ENCODE data around the gene GLP1R.

GLP1R gene

GRCh38 chr6:39068391-39068790 lies 19.8 kb downstream of the GLP1R start:
- TF ChIP-seq, protein P1, sequence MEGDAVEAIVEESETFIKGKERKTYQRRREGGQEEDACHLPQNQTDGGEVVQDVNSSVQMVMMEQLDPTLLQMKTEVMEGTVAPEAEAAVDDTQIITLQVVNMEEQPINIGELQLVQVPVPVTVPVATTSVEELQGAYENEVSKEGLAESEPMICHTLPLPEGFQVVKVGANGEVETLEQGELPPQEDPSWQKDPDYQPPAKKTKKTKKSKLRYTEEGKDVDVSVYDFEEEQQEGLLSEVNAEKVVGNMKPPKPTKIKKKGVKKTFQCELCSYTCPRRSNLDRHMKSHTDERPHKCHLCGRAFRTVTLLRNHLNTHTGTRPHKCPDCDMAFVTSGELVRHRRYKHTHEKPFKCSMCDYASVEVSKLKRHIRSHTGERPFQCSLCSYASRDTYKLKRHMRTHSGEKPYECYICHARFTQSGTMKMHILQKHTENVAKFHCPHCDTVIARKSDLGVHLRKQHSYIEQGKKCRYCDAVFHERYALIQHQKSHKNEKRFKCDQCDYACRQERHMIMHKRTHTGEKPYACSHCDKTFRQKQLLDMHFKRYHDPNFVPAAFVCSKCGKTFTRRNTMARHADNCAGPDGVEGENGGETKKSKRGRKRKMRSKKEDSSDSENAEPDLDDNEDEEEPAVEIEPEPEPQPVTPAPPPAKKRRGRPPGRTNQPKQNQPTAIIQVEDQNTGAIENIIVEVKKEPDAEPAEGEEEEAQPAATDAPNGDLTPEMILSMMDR (IDR thresholded peaks at IDR 0.05; ENCODE audit: borderline replicate concordance, extremely low read depth, low read length, poor library complexity, severe bottlenecking), result no peak
- TF ChIP-seq EZH2 (IDR thresholded peaks at IDR 0.05; ENCODE audit: borderline replicate concordance, low read depth, low read length, severe bottlenecking), result no peak
- Histone ChIP-seq H3K9me3 (ENCODE audit: insufficient read depth, low read length, severe bottlenecking) (no peaks in the 10 kb centered on the region), H3K4me2 (ENCODE audit: insufficient read depth, low read length) (no peak overlapping the region), H3K9ac (ENCODE audit: low read depth, low read length) (no peak overlapping the region), H3K4me1 (ENCODE audit: insufficient read depth, low read length) (no peaks in the 10 kb centered on the region), H4K20me1 (ENCODE audit: insufficient read depth, low read length) (no peaks in the 10 kb centered on the region), H3K4me3 (ENCODE audit: low read depth in 1 of 2, low read length in 2 of 2) (no peak overlapping the region), H3K79me2 (ENCODE audit: insufficient read depth, low read length) (no peaks in the 10 kb centered on the region), H3K36me3 (ENCODE audit: insufficient read depth, low read length) (peaks cover 5% of the 10 kb centered on the region; the same call in 1 of the 2 replicates), H3K27me3 (ENCODE audit: insufficient read depth, low read length, poor library complexity) (no peaks in the 10 kb centered on the region), H3K27ac (ENCODE audit: low read length) (no peak overlapping the region), H2AFZ (ENCODE audit: low read depth, low read length) (no peak overlapping the region)
- ATAC-seq (ENCODE audit: insufficient read depth, low read depth), result no peak
- no peak for DNase-seq

DNA sequence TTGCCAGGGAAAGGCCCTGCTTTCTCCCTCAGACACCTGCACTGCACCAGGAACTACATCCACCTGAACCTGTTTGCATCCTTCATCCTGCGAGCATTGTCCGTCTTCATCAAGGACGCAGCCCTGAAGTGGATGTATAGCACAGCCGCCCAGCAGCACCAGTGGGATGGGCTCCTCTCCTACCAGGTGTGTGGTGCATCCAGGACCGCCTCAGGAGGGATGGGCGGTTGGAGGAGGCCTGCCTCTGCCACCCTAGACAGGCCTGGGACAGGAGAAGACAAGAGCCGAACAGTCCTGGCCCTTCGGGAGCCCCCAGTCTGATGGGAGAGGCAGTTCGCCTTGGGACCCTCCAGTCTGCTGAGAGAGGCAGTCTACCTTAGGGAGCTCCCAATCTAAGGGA lies 24.2 kb downstream of the GLP1R start:
- no peaks in the 10 kb centered on the region for H3K27me3 ChIP-seq (ENCODE audit: insufficient read depth, low read length, poor library complexity)
- H3K9me3 ChIP-seq (ENCODE audit: insufficient read depth, low read length, severe bottlenecking), result no peaks in the 10 kb centered on the region
- DNase-seq (no peak), ATAC-seq (ENCODE audit: insufficient read depth, low read depth) (no peak)
- H3K4me2 ChIP-seq (ENCODE audit: insufficient read depth, low read length), result no peak overlapping the region
- no peak overlapping the region for H3K9ac ChIP-seq (ENCODE audit: low read depth, low read length)
- peaks cover 3% of the 10 kb centered on the region; the same call in 1 of the 2 replicates for H4K20me1 ChIP-seq (ENCODE audit: insufficient read depth, low read length)
- H3K27ac ChIP-seq (ENCODE audit: low read length), result no peak overlapping the region
- no peaks in the 10 kb centered on the region for H3K4me1 ChIP-seq (ENCODE audit: insufficient read depth, low read length)
- no peak overlapping the region for H2AFZ ChIP-seq (ENCODE audit: low read depth, low read length)
- H3K4me3 ChIP-seq (ENCODE audit: low read depth in 1 of 2, low read length in 2 of 2), result no peak overlapping the region
- H3K79me2 ChIP-seq (ENCODE audit: insufficient read depth, low read length), result no peaks in the 10 kb centered on the region
- no peaks in the 10 kb centered on the region for H3K36me3 ChIP-seq (ENCODE audit: insufficient read depth, low read length)
- TF ChIP-seq, protein P1 (IDR thresholded peaks at IDR 0.05; ENCODE audit: borderline replicate concordance, extremely low read depth, low read length, poor library complexity, severe bottlenecking), result no peak
- no peak for TF ChIP-seq EZH2 (IDR thresholded peaks at IDR 0.05; ENCODE audit: borderline replicate concordance, low read depth, low read length, severe bottlenecking)

- Histone ChIP-seq H3K27me3 (ENCODE audit: insufficient read depth, low read length, poor library complexity) (no peaks in the 10 kb centered on the region), H3K9ac (ENCODE audit: low read depth, low read length) (no peak overlapping the region)
These were observed 25.1 kb downstream of the GLP1R start for GRCh38 chr6:39073471-39074355.

DNA sequence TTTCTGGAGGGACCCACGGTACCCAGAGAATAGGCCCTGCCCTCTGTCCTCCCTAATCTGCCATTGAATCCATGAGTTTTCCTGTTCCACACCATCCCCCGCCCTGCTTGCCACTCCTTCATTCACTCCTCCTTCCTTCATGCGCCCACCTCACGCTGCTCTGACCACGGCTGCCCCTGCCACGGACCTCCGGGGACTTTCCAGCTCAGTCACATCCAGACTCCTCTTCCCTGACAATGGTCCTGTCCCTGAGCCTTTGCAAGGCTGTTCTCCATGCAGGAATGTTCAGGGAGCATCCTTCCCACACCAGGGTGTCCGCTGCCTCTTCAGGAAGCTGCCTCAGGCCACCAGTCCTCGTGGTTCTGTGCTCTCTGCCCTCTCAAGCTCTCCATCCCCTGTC lies 25.9 kb downstream of the GLP1R start:
- H3K4me1 ChIP-seq (ENCODE audit: insufficient read depth, low read length), result no peaks in the 10 kb centered on the region
- no peaks in the 10 kb centered on the region for H3K27me3 ChIP-seq (ENCODE audit: insufficient read depth, low read length, poor library complexity)
- H3K36me3 ChIP-seq (ENCODE audit: insufficient read depth, low read length), result no peaks in the 10 kb centered on the region
- H3K9me3 ChIP-seq (ENCODE audit: insufficient read depth, low read length, severe bottlenecking), result no peaks in the 10 kb centered on the region
- no peak overlapping the region for H3K4me2 ChIP-seq (ENCODE audit: insufficient read depth, low read length)
- H2AFZ ChIP-seq (ENCODE audit: low read depth, low read length), result no peak overlapping the region
- DNase-seq, result no peak
- no peak for ATAC-seq (ENCODE audit: insufficient read depth, low read depth)
- H3K79me2 ChIP-seq (ENCODE audit: insufficient read depth, low read length), result no peaks in the 10 kb centered on the region
- peaks cover 3% of the 10 kb centered on the region; the same call in 1 of the 2 replicates for H4K20me1 ChIP-seq (ENCODE audit: insufficient read depth, low read length)
- no peak overlapping the region for H3K9ac ChIP-seq (ENCODE audit: low read depth, low read length)
- H3K27ac ChIP-seq (ENCODE audit: low read length), result no peak overlapping the region
- TF ChIP-seq, protein P1 (IDR thresholded peaks at IDR 0.05; ENCODE audit: borderline replicate concordance, extremely low read depth, low read length, poor library complexity, severe bottlenecking), result no peak
- no peak for TF ChIP-seq EZH2 (IDR thresholded peaks at IDR 0.05; ENCODE audit: borderline replicate concordance, low read depth, low read length, severe bottlenecking)
- no peak overlapping the region for H3K4me3 ChIP-seq (ENCODE audit: low read depth in 1 of 2, low read length in 2 of 2)

More at GRCh38 chr6:39073471-39074355, 25.1 kb downstream of the GLP1R start:
- no peak; the same call in 2 of the 3 replicates for ATAC-seq (ENCODE audit: insufficient read depth, low read depth)
- H3K36me3 ChIP-seq (ENCODE audit: insufficient read depth, low read length), result no peaks in the 10 kb centered on the region
- no peaks in the 10 kb centered on the region for H3K79me2 ChIP-seq (ENCODE audit: insufficient read depth, low read length)
- H4K20me1 ChIP-seq (ENCODE audit: insufficient read depth, low read length), result peaks cover 3% of the 10 kb centered on the region; the same call in 1 of the 2 replicates
- H3K4me1 ChIP-seq (ENCODE audit: insufficient read depth, low read length), result no peaks in the 10 kb centered on the region
- H3K4me3 ChIP-seq (ENCODE audit: low read depth in 1 of 2, low read length in 2 of 2), result no peak overlapping the region
- TF ChIP-seq EZH2 (IDR thresholded peaks at IDR 0.05; ENCODE audit: borderline replicate concordance, low read depth, low read length, severe bottlenecking), result no peak
- no peak for DNase-seq
- no peak overlapping the region for H2AFZ ChIP-seq (ENCODE audit: low read depth, low read length)
- no peak overlapping the region for H3K27ac ChIP-seq (ENCODE audit: low read length)
- H3K4me2 ChIP-seq (ENCODE audit: insufficient read depth, low read length), result no peak overlapping the region
- H3K9me3 ChIP-seq (ENCODE audit: insufficient read depth, low read length, severe bottlenecking), result no peaks in the 10 kb centered on the region

All from DND-41 (cell line).